ENCODE results near the gene CHRM5. TPM values are rescaled to one million over a fixed set of nuclear protein-coding genes. Genes with fewer than 3 reads are reported as not detected.

CHRM5 gene
- total RNA-seq, 4 donors from 2014 or later, result not detected

GRCh38 chr15:33946152-33946551, 22.1 kb upstream of the CHRM5 start:
- no peak for ATAC-seq (ENCODE audit: low FRiP score)

GRCh38 chr15:33955945-33956344, 12.4 kb upstream of the CHRM5 start:
- no peak for ATAC-seq (ENCODE audit: low FRiP score)
- no peak for DNase-seq (ENCODE audit: low spot score)
- no peak for TF ChIP-seq CTCF (IDR thresholded peaks at IDR 0.05)

More at GRCh38 chr15:33946152-33946551, 22.1 kb upstream of the CHRM5 start:
- TF ChIP-seq CTCF (IDR thresholded peaks at IDR 0.05), result no peak
- DNase-seq (ENCODE audit: low spot score), result no peak

GRCh38 chr15:33956397-33956796, 11.9 kb upstream of the CHRM5 start:
- no peak for TF ChIP-seq CTCF (IDR thresholded peaks at IDR 0.05)
- no peak for ATAC-seq (ENCODE audit: low FRiP score)
- DNase-seq (ENCODE audit: low spot score), result no peak

- ATAC-seq (ENCODE audit: low FRiP score) (no peak), DNase-seq (ENCODE audit: low spot score) (no peak)
- TF ChIP-seq CTCF (IDR thresholded peaks at IDR 0.05), result no peak
Measured at GRCh38 chr15:33959844-33960548, 8.3 kb upstream of the CHRM5 start.

GRCh38 chr15:33960549-33960935, 7.8 kb upstream of the CHRM5 start:
- no peak for DNase-seq (ENCODE audit: low spot score)
- TF ChIP-seq CTCF (IDR thresholded peaks at IDR 0.05), result no peak
- no peak for ATAC-seq (ENCODE audit: low FRiP score)

- TF ChIP-seq CTCF (IDR thresholded peaks at IDR 0.05), result no peak
- ATAC-seq (ENCODE audit: low FRiP score) (no peak), DNase-seq (ENCODE audit: low spot score) (no peak)
Measured at GRCh38 chr15:33963831-33964664, 4.2 kb upstream of the CHRM5 start.
